Activated T-helper 17 cell treated with anti-CD3 and anti-CD28 coated beads, Interleukin-2, amount 50 U/mL, for 72 hours (primary cell): Measurements from ENCODE around the gene PQBP1. TPM values are rescaled to one million over a fixed set of nuclear protein-coding genes. Genes with fewer than 3 reads are reported as not detected.
"Not testable (repeated sequence)": the region's sequence is repeated elsewhere in the genome, so short reads cannot be mapped to it uniquely, and the experiment has no call there.

ENCODE experiments used
- ATAC-seq: fragments of 150-1000 bp; cut with Tn5 transposase; replicated peaks from 2 replicates; pipeline ENCODE4 v1.10.0; 2021; ENCODE audit warnings: mild to moderate bottlenecking, moderate library complexity
- H3K27ac Mint-ChIP-seq: one replicate; pipeline ENCODE4 v1.8.0; 2022; ENCODE audit warnings: mixed read lengths
- H3K27me3 Mint-ChIP-seq: one replicate; pipeline ENCODE4 v1.8.0; 2022; ENCODE audit warnings: mixed read lengths
- H3K36me3 Mint-ChIP-seq: one replicate; pipeline ENCODE4 v1.8.0; 2022; ENCODE audit warnings: low read depth, mild to moderate bottlenecking, mixed read lengths
- H3K4me1 Mint-ChIP-seq: one replicate; pipeline ENCODE4 v1.8.0; 2022; ENCODE audit warnings: mixed read lengths
- H3K4me3 Mint-ChIP-seq: one replicate; pipeline ENCODE4 v1.8.0; 2022; ENCODE audit warnings: mild to moderate bottlenecking, mixed read lengths
- H3K9me3 Mint-ChIP-seq: one replicate; pipeline ENCODE4 v1.8.0; 2022; ENCODE audit warnings: mixed read lengths
- total RNA-seq, 2 donors: library from RNA; stranded (reverse); gene quantifications; one replicate each; pipeline ENCODE4 v1.2.3, GENCODE V29; 2022

Gene PQBP1, protein sequence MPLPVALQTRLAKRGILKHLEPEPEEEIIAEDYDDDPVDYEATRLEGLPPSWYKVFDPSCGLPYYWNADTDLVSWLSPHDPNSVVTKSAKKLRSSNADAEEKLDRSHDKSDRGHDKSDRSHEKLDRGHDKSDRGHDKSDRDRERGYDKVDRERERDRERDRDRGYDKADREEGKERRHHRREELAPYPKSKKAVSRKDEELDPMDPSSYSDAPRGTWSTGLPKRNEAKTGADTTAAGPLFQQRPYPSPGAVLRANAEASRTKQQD
- 10 to 100 TPM; 62.6 to 95.7 TPM for total RNA-seq

DNA sequence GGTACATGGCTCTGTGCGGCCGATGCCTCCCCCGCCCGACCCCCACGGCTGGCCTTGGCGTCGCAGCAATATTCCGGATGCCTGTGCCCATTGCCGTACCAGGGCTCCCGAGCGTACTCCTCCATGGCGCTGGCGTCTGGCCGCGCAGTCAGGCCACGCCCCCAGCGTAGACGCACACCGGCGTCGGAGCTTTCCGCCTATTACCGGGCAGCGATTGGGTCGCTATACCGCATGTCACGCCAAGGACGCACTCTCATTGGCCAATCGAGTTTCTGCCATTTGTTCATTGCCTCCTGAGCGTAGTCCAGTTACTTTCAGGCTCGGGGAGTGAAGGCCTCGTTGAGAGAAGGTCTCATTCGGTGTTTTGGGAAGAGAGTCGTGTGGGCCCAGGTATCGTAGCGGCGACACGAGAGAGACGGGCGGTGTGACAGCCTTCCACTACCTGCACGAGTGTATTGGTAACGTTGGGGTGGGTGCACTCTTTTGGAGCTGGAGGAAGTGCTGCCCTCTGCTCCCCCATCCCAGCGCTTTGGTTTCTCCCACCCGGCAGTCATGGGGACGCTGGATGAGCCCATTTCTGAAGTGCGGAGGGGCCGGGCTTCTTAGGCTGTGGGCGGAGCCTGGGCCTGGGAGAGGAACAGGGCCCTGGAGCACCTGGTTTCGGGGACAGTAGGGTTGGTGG is at the start of gene PQBP1, which contains the start of gene TIMM17B:
Gene PQBP1 (plus strand): TSS at position 306 of the 682 bp plus-strand sequence. CDS start 580 bp downstream, outside the sequence.
Gene TIMM17B (minus strand): TSS at position 144 of the 682 bp plus-strand sequence. CDS start 19 bp downstream, at position 125.
- Mint-ChIP-seq H3K4me1 (peaks cover 6% of the 10 kb centered on the region), H3K36me3 (peaks cover 49% of the 10 kb centered on the region), H3K27me3 (no peaks in the 10 kb centered on the region), H3K27ac (peak within 1 kb of the TSS; percentile 94), H3K9me3 (no peaks in the 10 kb centered on the region), H3K4me3 (peak within 1 kb of the TSS; percentile 85)
- peak; percentile 94 for ATAC-seq

DNA sequence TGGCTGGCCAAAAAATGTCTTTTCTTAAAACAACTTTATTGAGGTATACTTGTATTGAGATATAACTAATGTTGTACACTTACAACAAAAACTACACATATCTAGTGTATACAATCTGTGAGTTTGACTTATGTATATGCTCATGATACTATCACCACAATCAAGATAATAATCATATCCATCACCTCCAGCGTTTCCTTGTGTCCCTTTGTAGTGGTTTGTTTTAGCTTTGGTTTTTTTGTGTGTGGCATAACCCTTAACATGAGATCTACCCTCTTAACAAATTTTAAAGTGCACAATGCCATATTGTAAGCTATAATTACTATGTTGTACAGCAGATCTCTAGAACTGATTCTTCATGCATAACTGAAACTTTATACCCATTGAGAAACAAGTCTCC is 48.9 kb upstream of the PQBP1 start:
- Mint-ChIP-seq H3K27ac (no peak overlapping the region), H3K4me3 (no peak overlapping the region), H3K9me3 (no peaks in the 10 kb centered on the region), H3K36me3 (no peaks in the 10 kb centered on the region), H3K4me1 (peaks cover 5% of the 10 kb centered on the region), H3K27me3 (peaks cover 4% of the 10 kb centered on the region)
- no peak for ATAC-seq

DNA sequence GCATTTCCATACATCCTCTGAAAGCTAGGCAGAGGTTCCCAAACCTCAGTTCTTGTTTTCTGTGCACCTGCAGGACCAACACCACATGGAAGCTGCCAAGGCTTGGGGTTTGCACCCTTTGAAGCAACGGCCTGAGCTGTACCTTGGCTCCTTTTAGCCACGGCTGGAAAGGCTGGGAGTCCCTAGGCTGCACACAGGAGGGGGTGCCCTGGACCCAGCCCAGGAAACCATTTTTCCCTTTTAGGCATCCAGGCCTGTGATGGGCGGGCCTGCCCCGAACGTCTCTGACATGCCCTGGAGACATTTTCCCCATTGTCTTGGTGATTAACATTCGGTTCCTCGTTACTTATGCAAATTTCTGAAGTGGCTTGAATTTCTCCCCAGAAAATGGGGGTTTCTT is 44.9 kb upstream of the PQBP1 start:
- ATAC-seq, result no peak
- H3K27me3 Mint-ChIP-seq, result peaks cover 4% of the 10 kb centered on the region
- no peaks in the 10 kb centered on the region for H3K9me3 Mint-ChIP-seq
- peaks cover 5% of the 10 kb centered on the region for H3K4me1 Mint-ChIP-seq
- no peak overlapping the region for H3K4me3 Mint-ChIP-seq
- H3K27ac Mint-ChIP-seq, result no peak overlapping the region
- H3K36me3 Mint-ChIP-seq, result no peaks in the 10 kb centered on the region

GRCh38 chrX:48853494-48853893 is 44.2 kb upstream of the PQBP1 start:
- not testable (repeated sequence) for H3K4me1 Mint-ChIP-seq, H3K36me3 Mint-ChIP-seq, H3K27me3 Mint-ChIP-seq, H3K9me3 Mint-ChIP-seq, ATAC-seq, H3K4me3 Mint-ChIP-seq, H3K27ac Mint-ChIP-seq

GRCh38 chrX:48854121-48854804 is 43.5 kb upstream of the PQBP1 start:
- not testable (repeated sequence) for ATAC-seq, H3K4me1 Mint-ChIP-seq, H3K27ac Mint-ChIP-seq, H3K4me3 Mint-ChIP-seq, H3K9me3 Mint-ChIP-seq, H3K36me3 Mint-ChIP-seq, H3K27me3 Mint-ChIP-seq

DNA sequence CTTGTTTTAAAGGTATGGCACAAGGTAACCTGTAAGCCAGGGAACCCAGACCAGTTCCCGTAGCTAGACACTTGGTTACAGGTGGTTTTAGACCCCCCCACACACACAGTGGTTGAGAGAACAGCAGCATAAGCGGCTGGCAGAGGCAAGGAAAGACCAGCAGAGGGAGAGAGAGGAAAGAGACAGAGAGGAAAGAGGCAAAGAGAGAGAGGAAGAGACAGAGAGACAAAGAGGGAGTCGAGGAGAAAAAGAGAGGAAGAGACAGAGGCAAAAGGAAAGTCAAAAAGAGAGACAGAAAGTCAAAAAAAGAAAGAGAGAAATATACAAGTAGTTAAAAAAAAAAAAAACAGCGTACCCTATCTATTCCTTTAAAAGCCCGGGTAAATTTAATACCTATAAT is 42.8 kb upstream of the PQBP1 start:
- no peaks in the 10 kb centered on the region for H3K4me1 Mint-ChIP-seq
- H3K27me3 Mint-ChIP-seq, result peaks cover 4% of the 10 kb centered on the region
- H3K9me3 Mint-ChIP-seq, result no peaks in the 10 kb centered on the region
- H3K36me3 Mint-ChIP-seq, result no peaks in the 10 kb centered on the region
- no peak overlapping the region for H3K4me3 Mint-ChIP-seq
- H3K27ac Mint-ChIP-seq, result no peak overlapping the region
- ATAC-seq, result no peak

DNA sequence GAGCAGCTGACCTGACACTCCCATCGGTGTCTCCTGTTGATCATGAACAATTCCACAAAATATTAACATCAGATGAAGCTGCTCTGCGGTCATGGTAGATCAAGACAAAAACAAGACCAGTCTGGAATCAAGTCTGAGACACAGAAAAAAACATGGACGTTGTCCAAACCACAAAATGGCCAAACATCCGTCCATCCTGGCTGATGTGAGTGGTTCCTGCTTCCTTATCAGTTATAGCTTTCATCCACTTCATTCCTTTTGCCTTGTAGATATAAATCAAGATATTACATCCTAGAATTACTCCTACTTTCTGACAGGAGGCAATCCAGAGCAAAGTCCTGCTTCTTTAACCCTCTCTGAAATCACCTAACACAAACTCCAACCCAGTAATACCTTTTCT is 33.5 kb upstream of the PQBP1 start:
- Mint-ChIP-seq H3K4me1 (no peaks in the 10 kb centered on the region), H3K9me3 (no peaks in the 10 kb centered on the region), H3K36me3 (no peaks in the 10 kb centered on the region), H3K27ac (no peak overlapping the region), H3K4me3 (no peak overlapping the region), H3K27me3 (no peaks in the 10 kb centered on the region)
- ATAC-seq, result no peak

GRCh38 chrX:48872017-48872416 is 25.7 kb upstream of the PQBP1 start:
- H3K4me1 Mint-ChIP-seq, H3K4me3 Mint-ChIP-seq, H3K9me3 Mint-ChIP-seq, H3K27ac Mint-ChIP-seq, ATAC-seq, H3K36me3 Mint-ChIP-seq, H3K27me3 Mint-ChIP-seq: not testable (repeated sequence)

DNA sequence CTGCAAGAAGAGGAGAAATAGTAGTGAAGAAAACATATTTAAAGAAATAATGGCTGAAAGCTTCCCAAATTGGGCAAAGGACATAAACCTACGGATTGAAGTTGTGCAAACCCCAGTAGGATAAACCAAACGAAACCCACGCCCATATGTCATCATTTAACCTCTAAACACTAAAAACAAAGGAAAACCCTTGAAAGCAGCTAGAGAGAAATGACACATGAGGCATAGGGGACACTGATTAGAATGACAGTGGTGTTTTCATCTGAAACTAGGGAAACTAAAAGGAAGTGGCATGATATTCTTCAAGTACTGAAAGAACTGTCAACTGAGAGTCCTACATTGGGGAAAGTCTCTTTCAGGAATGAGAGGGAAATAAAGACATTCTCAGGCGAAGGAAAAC is 20.8 kb upstream of the PQBP1 start:
- H3K27ac Mint-ChIP-seq, result not testable (repeated sequence)

DNA sequence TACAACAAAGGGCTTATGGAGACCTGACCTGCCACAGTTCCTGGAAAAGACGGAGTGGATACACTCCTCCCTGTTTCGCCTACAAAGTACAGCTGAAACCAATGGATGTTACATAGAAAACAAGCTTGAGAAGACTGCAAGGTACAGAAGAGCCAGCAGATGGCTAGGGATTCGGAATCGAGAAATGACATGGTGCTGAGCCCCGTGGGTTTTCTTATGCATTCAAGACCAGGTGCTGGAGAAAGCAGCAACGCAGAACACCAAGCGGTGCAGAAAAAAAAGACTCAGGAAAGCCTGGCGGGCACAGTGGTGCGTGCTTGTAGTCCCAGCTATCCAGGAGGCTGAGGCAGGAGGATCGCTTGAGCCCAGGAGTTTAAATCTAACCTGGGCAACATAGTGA is 14.0 kb upstream of the PQBP1 start:
- H3K27ac Mint-ChIP-seq, result no peak overlapping the region
- H3K4me3 Mint-ChIP-seq, result no peak overlapping the region
- ATAC-seq, result no peak
- no peaks in the 10 kb centered on the region for H3K27me3 Mint-ChIP-seq
- H3K9me3 Mint-ChIP-seq, result no peaks in the 10 kb centered on the region
- H3K4me1 Mint-ChIP-seq, result no peaks in the 10 kb centered on the region
- H3K36me3 Mint-ChIP-seq, result no peaks in the 10 kb centered on the region

More for the DNA sequence above, 20.8 kb upstream of the PQBP1 start:
- not testable (repeated sequence) for H3K4me3 Mint-ChIP-seq, H3K27me3 Mint-ChIP-seq, ATAC-seq, H3K9me3 Mint-ChIP-seq, H3K4me1 Mint-ChIP-seq, H3K36me3 Mint-ChIP-seq

DNA sequence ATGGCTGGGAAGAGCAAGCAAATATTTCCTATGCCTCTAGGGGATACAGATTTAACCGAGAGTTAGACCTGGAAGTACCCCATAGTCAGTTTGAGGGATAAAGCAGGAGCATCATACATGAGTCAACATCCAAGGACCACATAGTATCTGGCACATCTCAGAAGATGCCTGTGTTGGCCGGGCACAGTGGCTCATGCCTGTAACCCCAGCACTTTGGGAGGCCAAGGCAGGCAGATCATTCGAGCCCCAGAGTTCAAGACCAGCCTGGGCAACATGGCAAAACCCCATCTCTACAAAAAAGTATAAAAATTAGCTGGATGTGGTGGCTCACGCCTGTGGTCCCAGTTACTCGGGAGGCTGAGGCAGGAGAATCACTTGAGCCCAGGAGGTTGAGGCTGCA is 11.1 kb upstream of the PQBP1 start:
- H3K4me1 Mint-ChIP-seq, ATAC-seq, H3K9me3 Mint-ChIP-seq, H3K27me3 Mint-ChIP-seq, H3K4me3 Mint-ChIP-seq, H3K27ac Mint-ChIP-seq, H3K36me3 Mint-ChIP-seq: not testable (repeated sequence)

GRCh38 chrX:48890296-48890925 is 7.3 kb upstream of the PQBP1 start:
- no peaks in the 10 kb centered on the region for H3K9me3 Mint-ChIP-seq
- peaks cover 8% of the 10 kb centered on the region for H3K36me3 Mint-ChIP-seq
- peak overlapping the region; percentile 93 for H3K4me3 Mint-ChIP-seq
- peak overlapping the region; percentile 88 for H3K27ac Mint-ChIP-seq
- peaks cover 5% of the 10 kb centered on the region for H3K4me1 Mint-ChIP-seq
- no peak for ATAC-seq
- H3K27me3 Mint-ChIP-seq, result no peaks in the 10 kb centered on the region

DNA sequence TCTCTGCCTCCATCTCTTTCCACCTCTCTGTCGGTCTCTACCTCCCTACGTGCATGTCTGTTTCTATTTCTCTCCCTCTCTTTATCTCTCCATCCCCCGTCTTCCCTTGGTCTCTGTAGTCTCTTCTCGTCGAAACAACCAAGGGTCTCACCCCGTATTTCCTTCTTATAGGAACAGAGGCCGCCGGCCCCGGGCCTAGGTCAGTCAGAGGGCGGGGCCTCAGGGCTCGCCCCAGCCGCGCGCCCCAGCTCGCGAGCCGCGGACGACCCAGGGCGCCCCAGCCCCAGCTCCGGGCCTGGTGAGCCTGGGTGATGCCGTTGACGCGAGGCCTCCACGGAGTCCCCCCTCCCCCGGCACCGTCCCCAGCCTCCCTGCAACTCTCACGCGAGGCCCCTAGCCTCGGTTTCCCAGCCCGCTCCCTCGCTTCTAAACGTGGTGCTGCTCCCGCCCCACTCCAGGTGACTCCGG is 6.8 kb upstream of the PQBP1 start:
- Mint-ChIP-seq H3K4me1 (peaks cover 6% of the 10 kb centered on the region), H3K27ac (peak overlapping the region; percentile 88), H3K4me3 (peak overlapping the region; percentile 93), H3K27me3 (no peaks in the 10 kb centered on the region), H3K9me3 (no peaks in the 10 kb centered on the region), H3K36me3 (peaks cover 12% of the 10 kb centered on the region)
- peak; percentile 63 for ATAC-seq

- peak; percentile 92 for ATAC-seq
- peaks cover 6% of the 10 kb centered on the region for H3K4me1 Mint-ChIP-seq
- H3K9me3 Mint-ChIP-seq, result no peaks in the 10 kb centered on the region
- no peaks in the 10 kb centered on the region for H3K27me3 Mint-ChIP-seq
- H3K36me3 Mint-ChIP-seq, result peaks cover 12% of the 10 kb centered on the region
- H3K4me3 Mint-ChIP-seq, result peak overlapping the region; percentile 93
- H3K27ac Mint-ChIP-seq, result no peak overlapping the region
Measured at GRCh38 chrX:48891402-48892288, 6.1 kb upstream of the PQBP1 start.
